NB4 (cell line): Measurements from ENCODE around the gene GPR153.
"Not testable (repeated sequence)": the region's sequence is repeated elsewhere in the genome, so short reads cannot be mapped to it uniquely, and the experiment has no call there.

ENCODE experiments used
- DNase-seq: peaks from one replicate; pipeline ENCODE4 v3.0.0; 2010; ENCODE audit warnings: low read depth
- H3K4me3 ChIP-seq: one replicate; pipeline ENCODE4 v1.5.1; 2011; ENCODE audit warnings: mild to moderate bottlenecking, low read depth, low read length, moderate library complexity
- MYC ChIP-seq: IDR thresholded peaks from 2 replicates; pipeline ENCODE4 v1.6.1; 2011; ENCODE audit warnings: low read depth, low read length
- POLR2A ChIP-seq: IDR thresholded peaks from 2 replicates; pipeline ENCODE4 v1.6.1; 2011; ENCODE audit warnings: mild to moderate bottlenecking; ENCODE audit not compliant: insufficient read length; ENCODE audit errors: extremely low read depth
- TF ChIP-seq, protein P1 (sequence below): IDR thresholded peaks from one replicate; pipeline ENCODE4 v1.5.1; 2012; ENCODE audit warnings: low read depth, low read length
- TF ChIP-seq, protein P2 (sequence below): IDR thresholded peaks from 2 replicates; pipeline ENCODE4 v1.6.1; 2011; ENCODE audit warnings: low read depth, low read length

Gene GPR153

DNA sequence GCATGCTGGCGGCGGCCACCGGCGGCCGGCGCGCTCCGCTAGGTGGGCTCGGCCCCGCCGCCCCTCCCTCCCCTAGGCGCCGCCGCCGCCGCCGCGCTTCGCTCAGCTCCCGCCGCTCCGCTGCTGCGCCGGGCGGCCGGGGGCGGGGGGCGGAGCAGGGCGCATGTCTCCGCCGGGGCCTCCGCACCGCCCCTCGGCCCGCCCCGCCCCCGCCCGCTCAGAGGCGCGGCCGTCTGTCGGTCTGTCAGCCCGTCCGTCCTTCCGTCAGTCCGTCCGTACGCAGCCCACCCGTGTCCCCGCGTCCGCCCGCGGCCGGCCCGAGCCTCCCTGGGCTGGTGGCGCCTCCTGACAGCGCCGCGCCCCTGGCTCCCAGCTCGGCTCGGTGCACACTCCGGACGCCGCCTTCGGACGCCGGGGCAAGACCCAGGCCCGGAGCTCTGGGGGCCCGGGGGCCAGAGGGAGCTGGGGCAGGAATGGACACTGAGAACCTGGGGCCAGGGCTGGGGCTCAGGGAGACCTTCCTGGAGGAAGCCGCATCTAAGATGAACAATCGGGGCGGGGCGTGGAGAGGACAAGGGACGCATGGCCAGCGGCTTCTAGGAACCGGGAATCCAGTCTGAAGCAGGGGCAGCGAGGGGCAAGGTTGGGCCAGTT is at the start of gene GPR153:
GPR153 (minus strand) TSS at position 138 of the 654 bp plus-strand sequence. CDS start 6,193 bp downstream, outside the sequence.
- DNase-seq = peak; percentile 66
- no peak within 1 kb of the TSS for H3K4me3 ChIP-seq
- TF ChIP-seq, protein P1, sequence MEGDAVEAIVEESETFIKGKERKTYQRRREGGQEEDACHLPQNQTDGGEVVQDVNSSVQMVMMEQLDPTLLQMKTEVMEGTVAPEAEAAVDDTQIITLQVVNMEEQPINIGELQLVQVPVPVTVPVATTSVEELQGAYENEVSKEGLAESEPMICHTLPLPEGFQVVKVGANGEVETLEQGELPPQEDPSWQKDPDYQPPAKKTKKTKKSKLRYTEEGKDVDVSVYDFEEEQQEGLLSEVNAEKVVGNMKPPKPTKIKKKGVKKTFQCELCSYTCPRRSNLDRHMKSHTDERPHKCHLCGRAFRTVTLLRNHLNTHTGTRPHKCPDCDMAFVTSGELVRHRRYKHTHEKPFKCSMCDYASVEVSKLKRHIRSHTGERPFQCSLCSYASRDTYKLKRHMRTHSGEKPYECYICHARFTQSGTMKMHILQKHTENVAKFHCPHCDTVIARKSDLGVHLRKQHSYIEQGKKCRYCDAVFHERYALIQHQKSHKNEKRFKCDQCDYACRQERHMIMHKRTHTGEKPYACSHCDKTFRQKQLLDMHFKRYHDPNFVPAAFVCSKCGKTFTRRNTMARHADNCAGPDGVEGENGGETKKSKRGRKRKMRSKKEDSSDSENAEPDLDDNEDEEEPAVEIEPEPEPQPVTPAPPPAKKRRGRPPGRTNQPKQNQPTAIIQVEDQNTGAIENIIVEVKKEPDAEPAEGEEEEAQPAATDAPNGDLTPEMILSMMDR = no peak
- no peak for TF ChIP-seq POLR2A
- TF ChIP-seq, protein P2, sequence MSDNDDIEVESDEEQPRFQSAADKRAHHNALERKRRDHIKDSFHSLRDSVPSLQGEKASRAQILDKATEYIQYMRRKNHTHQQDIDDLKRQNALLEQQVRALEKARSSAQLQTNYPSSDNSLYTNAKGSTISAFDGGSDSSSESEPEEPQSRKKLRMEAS = no peak
- TF ChIP-seq MYC = no peak

DNA sequence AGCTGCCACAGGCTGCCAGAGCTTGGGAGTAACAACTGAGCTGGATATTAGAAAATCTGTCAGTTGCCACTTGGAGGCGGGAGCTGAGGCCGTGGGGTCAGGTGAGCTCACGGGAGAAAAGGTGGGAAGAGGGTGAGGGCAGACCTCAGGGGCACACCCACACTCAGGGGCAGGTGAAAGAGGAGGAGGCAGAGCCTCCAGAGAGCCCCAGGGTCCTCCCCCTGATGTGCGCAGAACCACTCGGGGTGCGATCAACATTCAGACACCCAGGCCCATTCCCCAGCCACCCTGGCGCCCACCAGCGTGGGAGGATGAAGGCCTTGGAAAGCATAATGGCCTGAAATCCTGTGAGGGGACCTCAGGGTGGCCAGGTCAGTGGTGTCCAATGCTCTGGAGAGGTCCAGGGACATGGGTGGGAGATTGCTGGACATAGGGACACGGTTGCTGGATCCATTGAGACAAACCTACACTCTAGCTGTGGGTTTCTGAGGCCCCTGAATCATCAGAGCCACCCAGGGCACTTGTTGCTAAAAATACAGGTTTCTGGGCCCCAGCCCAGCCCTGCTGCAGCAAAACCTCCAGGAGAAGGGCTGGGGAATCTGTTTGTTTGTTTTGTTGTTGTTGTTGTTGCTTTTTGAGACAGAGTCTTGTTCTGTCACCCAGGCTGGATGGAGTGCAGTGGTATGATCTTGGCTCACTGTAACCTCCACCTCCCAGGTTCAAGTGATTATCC is 49.4 kb upstream of the GPR153 start:
- TF ChIP-seq, protein P1 = no peak
- TF ChIP-seq, protein P2 = no peak
- TF ChIP-seq MYC (no peak), POLR2A (no peak)
- DNase-seq = no peak
- H3K4me3 ChIP-seq = no peak overlapping the region

DNA sequence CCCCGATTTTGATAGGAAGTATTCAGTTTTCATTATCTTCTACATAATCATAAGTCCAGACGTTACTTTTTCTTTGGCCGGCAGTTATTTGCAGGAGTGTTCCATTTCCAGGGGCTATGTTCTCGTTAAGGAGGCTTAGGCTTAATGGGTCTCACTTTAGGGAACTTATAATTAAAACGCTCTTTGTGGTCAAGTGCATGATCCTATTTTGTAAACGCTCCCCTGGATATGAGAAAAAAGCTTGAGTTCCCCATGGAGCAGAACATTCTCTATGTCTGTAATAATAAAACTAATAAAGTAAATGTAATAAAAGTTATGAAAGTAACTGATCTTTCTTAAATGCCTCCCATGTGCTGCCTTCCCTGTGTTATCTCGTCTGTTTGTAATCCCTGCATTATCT is 48.7 kb upstream of the GPR153 start:
- H3K4me3 ChIP-seq = no peak overlapping the region
- TF ChIP-seq, protein P1 = no peak
- TF ChIP-seq, protein P2 = no peak
- no peak for TF ChIP-seq POLR2A
- no peak for TF ChIP-seq MYC
- no peak for DNase-seq

DNA sequence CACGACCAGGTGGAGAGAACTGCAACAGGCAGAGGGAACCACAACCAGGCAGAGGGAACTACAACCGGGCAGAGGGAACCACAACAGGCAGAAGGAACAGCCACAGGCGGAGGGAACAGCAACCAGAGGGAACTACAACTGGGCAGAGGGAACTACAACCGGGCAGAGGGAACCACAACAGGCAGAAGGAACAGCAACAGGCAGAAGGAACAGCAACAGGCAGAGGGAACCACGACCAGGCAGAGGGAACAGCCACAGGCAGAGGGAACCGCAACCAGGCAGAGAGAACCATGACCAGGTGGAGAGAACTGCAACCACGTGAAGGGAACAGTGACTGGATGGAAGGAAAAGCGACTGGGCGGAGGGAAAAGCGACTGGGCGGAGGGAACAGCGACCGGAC is 47.6 kb upstream of the GPR153 start:
- TF ChIP-seq POLR2A = no peak
- TF ChIP-seq, protein P1 = no peak
- no peak for TF ChIP-seq MYC
- TF ChIP-seq, protein P2 = no peak
- no peak for DNase-seq
- H3K4me3 ChIP-seq = no peak overlapping the region

DNA sequence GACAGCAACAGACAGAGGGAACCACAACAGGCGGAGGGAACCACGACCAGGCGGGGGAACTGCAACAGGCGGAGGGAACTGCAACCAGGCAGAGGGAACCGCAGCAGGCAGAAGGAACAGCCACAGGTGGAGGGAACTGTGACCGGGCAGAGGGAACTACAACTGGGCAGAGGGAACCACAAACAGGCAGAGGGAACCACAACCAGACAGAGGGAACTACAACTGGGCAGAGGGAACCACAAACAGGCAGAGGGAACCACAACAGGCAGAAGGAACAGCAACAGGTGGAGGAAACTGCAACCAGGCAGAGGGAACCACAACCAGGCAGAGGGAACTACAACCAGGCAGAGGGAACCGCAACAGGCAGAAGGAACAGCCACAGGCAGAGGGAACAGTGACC is 46.8 kb upstream of the GPR153 start:
- H3K4me3 ChIP-seq = not testable (repeated sequence)

DNA sequence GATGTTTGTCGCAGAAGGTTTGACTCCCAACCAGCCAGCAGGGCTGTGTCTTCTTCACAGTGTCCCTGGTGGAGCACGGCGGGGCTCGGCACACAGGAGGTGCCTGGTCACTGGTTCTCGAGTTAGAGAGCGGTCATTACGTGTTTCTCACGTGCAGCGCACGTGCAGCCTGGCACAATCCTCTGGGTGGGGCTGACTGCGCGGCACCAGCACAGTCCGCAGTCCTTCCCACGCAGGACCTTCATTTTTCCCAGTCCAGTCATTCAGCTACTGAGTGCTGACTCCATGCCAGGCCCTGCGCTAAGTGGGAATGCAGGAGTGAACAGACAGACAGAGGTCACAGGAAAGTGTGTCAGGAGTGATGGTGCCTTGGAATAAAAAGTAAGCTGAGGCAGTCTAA is 46.2 kb upstream of the GPR153 start:
- no peak for DNase-seq
- TF ChIP-seq, protein P1 = no peak
- TF ChIP-seq, protein P2 = no peak
- no peak for TF ChIP-seq POLR2A
- no peak for TF ChIP-seq MYC
- H3K4me3 ChIP-seq = no peak overlapping the region

More for the DNA sequence above, 46.8 kb upstream of the GPR153 start:
- not testable (repeated sequence) for DNase-seq
